ENCODE data around the gene KLHL18. TPM values are rescaled to one million over a fixed set of nuclear protein-coding genes. Genes with fewer than 3 reads are reported as not detected.

KLHL18 gene
- polyA plus RNA-seq, 2 of the 4 experiments (the other 2 are of a cell fraction) = 14.3 to 20.7 TPM

GRCh38 chr3:47274652-47275051 is 8.1 kb upstream of the KLHL18 start:
- CTCF ChIA-PET = no interaction called here
- FAIRE-seq (no peak), ATAC-seq (no peak), DNase-seq (ENCODE audit: low read depth in 1 of 2, low spot score in 1 of 2) (no peak)
- H3K4me2 ChIP-seq = no peak overlapping the region
- H3K27ac ChIP-seq = no peak overlapping the region
- H3K4me1 ChIP-seq = no peaks in the 10 kb centered on the region
- H3K4me3 ChIP-seq = no peak overlapping the region
- POLR2A ChIA-PET = no interaction called here
- H3K9me3 ChIP-seq = no peaks in the 10 kb centered on the region
- WGBS (ENCODE audit: missing lambda C conversion rate) = 98% methylated on average over 2 of the region's 2 CpGs
- no peak for TF ChIP-seq REST (IDR thresholded peaks at IDR 0.05)
- no peak for TF ChIP-seq TP53 (CRISPR knock-in tag; IDR thresholded peaks at IDR 0.05)
- TF ChIP-seq ZFP36 (IDR thresholded peaks at IDR 0.05; ENCODE audit: borderline replicate concordance, partially characterized antibody) = no peak
- no peak for TF ChIP-seq FOSL2 (IDR thresholded peaks at IDR 0.05)
- no peak for TF ChIP-seq FOSL2 (CRISPR knock-in tag; IDR thresholded peaks at IDR 0.05)
- no peak for TF ChIP-seq POLR2A (IDR thresholded peaks at IDR 0.05; ENCODE audit: low read length)
- TF ChIP-seq SMC3 (IDR thresholded peaks at IDR 0.05) = no peak
- TF ChIP-seq, protein P1, sequence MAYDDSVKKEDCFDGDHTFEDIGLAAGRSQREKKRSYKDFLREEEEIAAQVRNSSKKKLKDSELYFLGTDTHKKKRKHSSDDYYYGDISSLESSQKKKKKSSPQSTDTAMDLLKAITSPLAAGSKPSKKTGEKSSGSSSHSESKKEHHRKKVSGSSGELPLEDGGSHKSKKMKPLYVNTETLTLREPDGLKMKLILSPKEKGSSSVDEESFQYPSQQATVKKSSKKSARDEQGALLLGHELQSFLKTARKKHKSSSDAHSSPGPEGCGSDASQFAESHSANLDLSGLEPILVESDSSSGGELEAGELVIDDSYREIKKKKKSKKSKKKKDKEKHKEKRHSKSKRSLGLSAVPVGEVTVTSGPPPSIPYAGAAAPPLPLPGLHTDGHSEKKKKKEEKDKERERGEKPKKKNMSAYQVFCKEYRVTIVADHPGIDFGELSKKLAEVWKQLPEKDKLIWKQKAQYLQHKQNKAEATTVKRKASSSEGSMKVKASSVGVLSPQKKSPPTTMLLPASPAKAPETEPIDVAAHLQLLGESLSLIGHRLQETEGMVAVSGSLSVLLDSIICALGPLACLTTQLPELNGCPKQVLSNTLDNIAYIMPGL (CRISPR knock-in tag; IDR thresholded peaks at IDR 0.05; ENCODE audit: borderline replicate concordance) = no peak
- no peak for TF ChIP-seq ZC3H11A (IDR thresholded peaks at IDR 0.05)
- TF ChIP-seq SREBF2 (IDR thresholded peaks at IDR 0.05) = no peak

DNA sequence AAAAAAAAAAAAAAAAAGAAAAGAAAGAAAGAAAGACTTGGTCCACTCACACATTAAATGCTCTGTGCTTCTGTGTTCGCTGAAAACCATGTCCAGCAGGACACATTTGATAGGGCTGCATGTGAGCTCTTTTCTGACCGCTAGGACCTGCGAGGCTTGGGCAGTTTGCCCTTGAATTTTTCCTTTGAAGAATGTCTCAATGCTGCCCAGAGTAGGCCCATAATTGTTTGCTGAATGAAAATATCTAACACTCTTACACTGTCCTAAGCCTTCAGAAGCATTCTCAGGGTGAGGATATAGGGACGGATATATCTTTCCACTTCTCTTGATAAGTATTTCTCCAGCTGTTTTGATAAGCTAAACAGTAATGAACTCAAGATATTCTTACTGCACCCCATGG is 6.2 kb upstream of the KLHL18 start:
- ChIA-PET CTCF (interaction anchor here (0.8 to 1.6 kb wide), 2 partner anchors 47 to 382 kb away, joined by 3 to 4 read pairs; no protein-coding TSS in a partner anchor), POLR2A (no interaction called here)
- ATAC-seq = no peak
- TF ChIP-seq KDM5A (IDR thresholded peaks at IDR 0.05) = no peak
- no peak for TF ChIP-seq ZFP36 (IDR thresholded peaks at IDR 0.05; ENCODE audit: borderline replicate concordance, partially characterized antibody)
- no peak for TF ChIP-seq POLR2A (IDR thresholded peaks at IDR 0.05; ENCODE audit: low read length)
- no peak for TF ChIP-seq RAD21 (conservative IDR thresholded peaks at IDR 0.05 in 1 of 2, IDR thresholded peaks at IDR 0.05 in 1 of 2)
- no peak for TF ChIP-seq MAZ (IDR thresholded peaks at IDR 0.05; ENCODE audit: borderline replicate concordance, low read depth, low read length)
- no peak for TF ChIP-seq SMC3 (IDR thresholded peaks at IDR 0.05)
- TF ChIP-seq HOXB13 (CRISPR knock-in tag; IDR thresholded peaks at IDR 0.05; ENCODE audit: low read depth) = no peak
- TF ChIP-seq, protein P2, sequence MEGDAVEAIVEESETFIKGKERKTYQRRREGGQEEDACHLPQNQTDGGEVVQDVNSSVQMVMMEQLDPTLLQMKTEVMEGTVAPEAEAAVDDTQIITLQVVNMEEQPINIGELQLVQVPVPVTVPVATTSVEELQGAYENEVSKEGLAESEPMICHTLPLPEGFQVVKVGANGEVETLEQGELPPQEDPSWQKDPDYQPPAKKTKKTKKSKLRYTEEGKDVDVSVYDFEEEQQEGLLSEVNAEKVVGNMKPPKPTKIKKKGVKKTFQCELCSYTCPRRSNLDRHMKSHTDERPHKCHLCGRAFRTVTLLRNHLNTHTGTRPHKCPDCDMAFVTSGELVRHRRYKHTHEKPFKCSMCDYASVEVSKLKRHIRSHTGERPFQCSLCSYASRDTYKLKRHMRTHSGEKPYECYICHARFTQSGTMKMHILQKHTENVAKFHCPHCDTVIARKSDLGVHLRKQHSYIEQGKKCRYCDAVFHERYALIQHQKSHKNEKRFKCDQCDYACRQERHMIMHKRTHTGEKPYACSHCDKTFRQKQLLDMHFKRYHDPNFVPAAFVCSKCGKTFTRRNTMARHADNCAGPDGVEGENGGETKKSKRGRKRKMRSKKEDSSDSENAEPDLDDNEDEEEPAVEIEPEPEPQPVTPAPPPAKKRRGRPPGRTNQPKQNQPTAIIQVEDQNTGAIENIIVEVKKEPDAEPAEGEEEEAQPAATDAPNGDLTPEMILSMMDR (IDR thresholded peaks at IDR 0.05) = no peak
- no peak for TF ChIP-seq RNF2 (IDR thresholded peaks at IDR 0.05; ENCODE audit: borderline replicate concordance, low read depth)
- TF ChIP-seq, protein P3, sequence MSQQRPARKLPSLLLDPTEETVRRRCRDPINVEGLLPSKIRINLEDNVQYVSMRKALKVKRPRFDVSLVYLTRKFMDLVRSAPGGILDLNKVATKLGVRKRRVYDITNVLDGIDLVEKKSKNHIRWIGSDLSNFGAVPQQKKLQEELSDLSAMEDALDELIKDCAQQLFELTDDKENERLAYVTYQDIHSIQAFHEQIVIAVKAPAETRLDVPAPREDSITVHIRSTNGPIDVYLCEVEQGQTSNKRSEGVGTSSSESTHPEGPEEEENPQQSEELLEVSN (IDR thresholded peaks at IDR 0.05; ENCODE audit: borderline replicate concordance, low read depth) = no peak
- no peak for TF ChIP-seq ESRRA (IDR thresholded peaks at IDR 0.05; ENCODE audit: borderline replicate concordance, low read length)
- TF ChIP-seq HOXA7 (CRISPR knock-in tag; IDR thresholded peaks at IDR 0.05) = no peak
- TF ChIP-seq RCOR1 (IDR thresholded peaks at IDR 0.05; ENCODE audit: low read depth, low read length) = no peak
- TF ChIP-seq HOXB5 (CRISPR knock-in tag; IDR thresholded peaks at IDR 0.05) = no peak
- Histone ChIP-seq H3K4me2 (no peak overlapping the region), H3K4me1 (peaks cover 7% of the 10 kb centered on the region), H3K9me3 (no peaks in the 10 kb centered on the region), H3K4me3 (no peak overlapping the region), H3K27ac (no peak overlapping the region)
- DNase-seq (ENCODE audit: low read depth in 1 of 2, low spot score in 1 of 2) = no peak
- FAIRE-seq = no peak
- WGBS (ENCODE audit: missing lambda C conversion rate) = 72% methylated on average over 4 of the region's 4 CpGs

Data from A549 (cell line).